Kidney tubule cell (primary cell): ENCODE measurements around the gene INHBC.
"Not testable (repeated sequence)": the region's sequence is repeated elsewhere in the genome, so short reads cannot be mapped to it uniquely, and the experiment has no call there.

Source experiments
- DNase-seq: peaks from one replicate; pipeline ENCODE4 v3.0.0-alpha.2; 2018; ENCODE audit warnings: low spot score

The INHBC gene

GRCh38 chr12:57487055-57487596, 52.5 kb downstream of the INHBC start:
- no peak for DNase-seq

- DNase-seq, result peak; percentile 97
Measured at GRCh38 chr12:57487597-57488401, 53.2 kb downstream of the INHBC start, which contains the start of gene MARS1. Gene MARS1, plus strand, starts transcription at chr12:57488068. Its CDS starts 23 bp downstream, at chr12:57488091.

GRCh38 chr12:57488402-57489156, 54.0 kb downstream of the INHBC start:
- no peak for DNase-seq

DNA sequence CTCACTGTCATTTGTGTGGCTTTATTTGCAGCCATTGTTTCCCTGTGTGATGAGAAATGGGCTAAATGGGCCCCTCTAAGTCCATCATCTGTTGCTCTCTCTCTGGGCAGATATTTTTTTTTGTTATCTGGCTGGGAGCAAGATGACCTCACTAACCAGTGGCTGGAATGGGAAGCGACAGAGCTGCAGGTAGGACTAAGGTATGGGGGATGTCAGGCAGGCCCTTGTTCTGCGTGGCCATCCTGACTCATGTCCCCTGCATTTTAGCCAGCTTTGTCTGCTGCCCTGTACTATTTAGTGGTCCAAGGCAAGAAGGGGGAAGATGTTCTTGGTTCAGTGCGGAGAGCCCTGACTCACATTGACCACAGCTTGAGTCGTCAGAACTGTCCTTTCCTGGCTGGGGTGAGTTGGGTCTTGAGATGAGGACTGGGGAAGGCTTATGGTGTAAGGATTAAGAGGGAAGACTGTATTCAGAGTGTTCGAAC, 54.6 kb downstream of the INHBC start:
- DNase-seq, result peak; percentile 72

GRCh38 chr12:57490126-57490525, 55.5 kb downstream of the INHBC start:
- no peak for DNase-seq

- no peak for DNase-seq
Measured at GRCh38 chr12:57491393-57492280, 57.1 kb downstream of the INHBC start.

DNA sequence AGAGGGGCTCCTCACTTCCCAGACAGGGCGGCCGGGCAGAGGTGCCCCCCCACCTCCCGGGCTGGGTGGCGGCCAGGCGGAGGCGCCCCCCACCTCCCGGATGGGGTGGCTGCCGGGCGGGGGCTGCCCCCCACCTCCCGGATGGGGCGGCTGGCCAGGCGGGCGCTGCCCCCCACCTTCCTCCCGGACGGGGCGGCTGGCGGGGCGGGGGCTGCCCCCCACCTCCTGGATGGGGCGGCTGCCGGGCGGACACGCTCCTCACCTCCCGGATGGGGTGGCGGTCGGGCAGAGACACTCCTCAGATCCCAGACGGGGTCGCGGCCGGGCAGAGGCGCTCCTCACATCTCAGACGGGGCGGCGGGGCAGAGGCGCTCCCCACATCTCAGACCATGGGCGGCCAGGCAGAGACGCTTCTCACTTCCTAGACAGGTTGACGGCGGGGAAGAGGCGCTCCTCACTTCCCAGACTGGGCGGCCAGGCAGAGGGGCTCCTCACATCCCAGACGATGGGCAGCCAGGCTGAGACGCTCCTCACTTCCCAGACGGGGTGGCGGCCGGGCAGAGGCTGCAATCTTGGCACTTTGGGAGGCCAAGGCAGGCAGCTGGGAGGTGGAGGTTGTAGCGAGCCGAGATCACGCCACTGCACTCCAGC, 60.6 kb downstream of the INHBC start:
- not testable (repeated sequence) for DNase-seq

GRCh38 chr12:57496822-57497221, 62.2 kb downstream of the INHBC start:
- no peak for DNase-seq

- no peak for DNase-seq
Measured at GRCh38 chr12:57497223-57498131, 62.9 kb downstream of the INHBC start.

DNA sequence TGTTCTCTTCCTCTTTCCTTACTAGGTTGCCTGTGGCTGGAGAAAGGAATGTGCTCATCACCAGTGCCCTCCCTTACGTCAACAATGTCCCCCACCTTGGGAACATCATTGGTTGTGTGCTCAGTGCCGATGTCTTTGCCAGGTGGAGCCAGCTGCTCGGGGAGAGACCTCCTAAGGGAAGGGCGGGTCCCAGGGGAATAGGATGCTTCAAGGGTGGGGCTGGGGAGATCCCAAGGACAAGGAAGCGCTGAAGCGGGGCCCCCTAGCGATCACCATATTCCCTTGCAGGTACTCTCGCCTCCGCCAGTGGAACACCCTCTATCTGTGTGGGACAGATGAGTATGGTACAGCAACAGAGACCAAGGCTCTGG, 63.5 kb downstream of the INHBC start:
- no peak for DNase-seq

GRCh38 chr12:57498571-57498970, 64.0 kb downstream of the INHBC start:
- DNase-seq, result no peak

DNA sequence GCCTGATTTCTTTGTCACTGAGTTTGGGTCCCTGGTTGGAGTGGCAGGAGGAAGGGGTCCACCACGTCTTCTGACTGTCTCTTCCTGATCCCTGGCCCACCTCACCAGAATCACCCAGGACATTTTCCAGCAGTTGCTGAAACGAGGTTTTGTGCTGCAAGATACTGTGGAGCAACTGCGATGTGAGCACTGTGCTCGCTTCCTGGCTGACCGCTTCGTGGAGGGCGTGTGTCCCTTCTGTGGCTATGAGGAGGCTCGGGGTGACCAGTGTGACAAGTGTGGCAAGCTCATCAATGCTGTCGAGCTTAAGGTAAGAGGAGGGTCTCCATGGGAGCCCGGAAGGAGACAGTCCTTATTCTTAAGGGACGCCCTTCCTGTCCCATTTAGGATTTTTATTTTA, 65.6 kb downstream of the INHBC start:
- DNase-seq, result no peak
